Nucleus accumbens (tissue), 56 donors: ENCODE data around the gene CDH13.

Experiments used
- DNase-seq, 56 donors: peaks; one replicate each; lab custom pipeline; 2025; lab: John Stamatoyannopoulos, UW

The CDH13 gene

DNA sequence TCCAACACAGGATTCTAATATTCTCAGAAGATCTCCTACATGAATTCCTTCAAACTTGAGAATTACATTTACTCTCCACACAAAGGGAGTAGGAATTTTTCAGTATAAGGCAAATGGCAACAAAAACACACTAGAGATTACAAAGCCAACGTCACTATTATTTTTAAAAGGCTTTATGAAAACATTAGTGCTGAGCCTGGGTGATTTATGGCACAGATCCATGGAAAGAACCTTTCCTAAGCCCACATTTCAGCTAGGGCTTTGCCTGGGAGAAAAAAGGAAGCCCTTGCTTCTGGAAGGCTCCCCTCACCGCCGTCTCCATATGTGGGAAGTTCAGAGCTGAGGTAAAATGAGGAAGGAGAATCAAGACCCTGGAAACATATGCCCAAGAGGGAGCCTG lies 681.6 kb downstream of the CDH13 start:
- DNase-seq = no peak

DNA sequence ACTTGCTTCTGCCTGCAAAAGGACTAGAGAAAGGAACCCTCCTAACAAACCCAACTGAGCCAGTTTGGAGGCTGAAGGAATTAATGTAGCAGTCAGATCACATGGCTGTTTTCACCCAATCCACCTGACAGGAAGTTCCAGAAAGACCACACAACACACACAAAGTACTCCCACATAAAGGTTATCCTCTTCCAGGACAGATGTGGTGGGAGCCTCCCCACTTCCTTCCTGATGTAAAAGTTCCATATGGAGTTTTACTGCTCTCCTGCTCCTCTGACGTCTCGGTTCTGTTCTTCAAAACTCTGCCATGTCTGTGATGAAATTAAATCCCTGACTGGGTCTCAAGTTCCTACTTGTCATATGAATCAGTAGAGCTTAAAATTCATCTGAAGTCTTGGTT lies 684.0 kb downstream of the CDH13 start:
- no peak for DNase-seq

DNA sequence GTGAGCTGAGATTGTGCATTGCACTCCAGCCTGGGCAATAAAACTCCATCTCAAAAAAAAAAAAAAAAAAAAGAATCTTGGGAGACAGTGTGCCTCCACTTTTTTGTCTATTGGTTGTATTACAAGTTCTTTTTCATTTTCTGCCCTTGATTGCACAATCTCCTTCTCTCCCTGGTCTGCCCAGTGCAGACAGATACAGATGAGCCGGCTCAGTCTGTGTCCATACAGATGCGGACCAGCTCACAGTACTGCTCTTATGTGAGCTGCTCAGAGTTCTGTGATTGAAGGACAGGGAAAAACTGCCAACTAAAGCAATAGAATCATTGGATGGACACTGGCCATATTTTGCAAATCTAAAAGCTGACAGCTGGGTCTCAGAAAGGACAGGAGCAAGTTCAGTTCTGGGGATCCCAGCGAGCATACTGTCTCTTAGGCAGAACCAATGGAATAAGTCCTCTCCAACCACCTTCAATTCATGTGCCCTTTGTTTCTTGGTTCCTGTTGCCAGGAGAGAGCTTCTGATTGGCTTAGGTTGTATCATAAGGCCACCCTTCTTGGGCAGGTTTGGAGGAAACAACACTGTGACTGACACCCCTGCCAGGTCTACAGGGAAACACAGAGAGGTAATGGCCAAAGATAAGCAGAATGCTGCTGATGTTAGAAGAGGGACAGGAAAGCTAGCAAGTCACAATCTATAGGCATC lies 685.4 kb downstream of the CDH13 start:
- DNase-seq = peak in 3 of 56 donors; percentile 1 to 11 (median 8)

DNA sequence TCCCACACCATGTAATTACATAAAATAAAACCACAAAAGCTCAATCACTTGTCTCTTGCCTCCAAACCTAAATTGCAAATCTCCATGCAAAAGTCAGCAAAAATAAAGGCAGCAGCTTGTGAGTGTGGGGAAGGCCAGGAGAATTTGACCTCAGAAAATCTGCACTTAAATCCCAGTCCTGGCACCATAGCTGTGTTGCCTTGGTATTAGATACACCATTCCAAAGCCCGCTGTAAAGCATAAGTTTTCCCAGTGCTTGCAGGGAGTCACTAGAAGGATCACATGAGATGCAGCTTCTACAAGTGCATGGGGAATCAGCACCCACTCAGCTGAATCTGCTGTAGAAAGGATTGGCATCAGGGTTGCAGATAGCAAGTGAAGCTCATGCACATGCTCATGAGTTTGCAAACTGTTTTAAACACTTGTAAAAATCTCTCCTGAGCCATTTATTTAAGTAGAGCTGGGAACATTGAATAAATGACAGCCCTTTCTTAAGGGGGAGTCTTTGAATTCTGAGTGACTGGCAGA lies 686.0 kb downstream of the CDH13 start:
- DNase-seq = peak in 7 of 56 donors; percentile 1 to 9 (median 5)

DNA sequence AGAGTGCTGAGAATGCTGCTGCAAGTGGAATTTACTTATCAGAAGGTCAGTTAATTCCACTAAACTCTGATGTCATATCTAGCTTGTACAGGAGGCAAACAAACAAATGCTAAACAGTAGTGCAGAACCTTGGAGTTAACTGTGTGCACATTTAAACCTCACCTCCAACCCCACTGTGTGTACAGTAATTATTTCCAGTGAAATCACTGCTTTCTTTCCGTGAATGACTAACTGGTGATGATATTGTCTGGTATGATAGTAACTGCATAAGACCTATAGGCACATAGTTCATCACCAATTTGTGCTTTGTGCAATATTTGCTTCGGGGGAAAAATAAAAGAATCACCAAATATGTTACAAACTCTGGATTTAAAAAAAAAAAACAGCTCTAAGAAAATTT lies 688.5 kb downstream of the CDH13 start:
- no peak for DNase-seq

DNA sequence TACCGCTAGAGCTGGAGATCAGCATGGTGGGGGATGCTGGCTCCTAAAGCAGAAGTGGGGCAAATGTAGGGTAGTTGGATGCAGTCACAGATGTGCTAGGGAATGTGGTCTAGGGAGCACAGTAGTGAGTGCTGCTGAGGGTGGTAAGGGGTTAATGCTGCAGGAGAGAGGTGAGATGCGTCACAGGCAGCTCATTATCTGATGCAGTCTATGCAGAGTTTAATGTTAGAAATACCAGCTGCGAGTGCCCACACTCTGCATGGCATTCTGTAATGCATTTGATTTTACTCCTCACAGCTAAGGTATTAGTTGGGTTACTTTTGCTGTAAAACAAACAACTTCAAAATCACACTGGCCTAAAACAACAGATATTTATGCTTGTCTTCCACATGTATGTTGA lies 689.7 kb downstream of the CDH13 start:
- DNase-seq = no peak

DNA sequence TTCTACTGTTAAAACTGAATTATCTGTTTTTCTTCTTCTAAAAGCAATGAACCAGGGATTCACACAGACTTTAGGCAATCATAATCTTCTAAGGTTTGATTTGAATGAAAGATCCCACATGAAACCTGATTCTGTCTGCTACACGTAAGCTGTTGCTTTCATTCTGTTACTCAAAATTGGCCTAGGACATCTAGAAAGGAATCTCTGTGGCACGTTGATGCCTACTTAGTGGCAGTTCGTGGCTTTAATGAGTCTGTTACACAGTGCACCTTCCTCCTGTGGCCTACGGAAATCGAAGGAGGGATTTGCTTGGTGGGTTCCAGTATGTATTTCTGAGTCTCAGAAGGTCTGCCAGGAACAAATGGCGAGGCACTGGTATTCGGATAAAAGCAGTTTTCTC lies 691.6 kb downstream of the CDH13 start:
- no peak for DNase-seq

DNA sequence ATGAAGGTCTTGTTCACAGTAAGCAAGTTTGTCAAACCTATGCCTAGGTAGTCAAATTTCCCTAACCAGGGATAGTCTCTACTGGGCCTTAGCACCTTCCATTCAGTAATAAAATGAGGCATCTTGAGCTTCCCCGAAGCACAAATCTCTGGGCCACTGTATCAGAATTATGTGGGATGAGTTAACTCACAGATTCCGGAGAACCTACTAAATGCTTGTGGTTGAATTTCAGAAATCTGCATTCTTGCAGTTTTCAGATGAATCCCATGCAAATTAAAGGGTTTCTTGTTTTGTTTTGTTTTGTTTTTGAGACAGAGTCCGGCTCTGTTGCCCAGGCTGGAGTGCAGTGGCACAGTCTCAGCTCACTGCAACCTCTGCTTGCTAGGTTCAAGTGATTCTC lies 702.2 kb downstream of the CDH13 start:
- DNase-seq = no peak

DNA sequence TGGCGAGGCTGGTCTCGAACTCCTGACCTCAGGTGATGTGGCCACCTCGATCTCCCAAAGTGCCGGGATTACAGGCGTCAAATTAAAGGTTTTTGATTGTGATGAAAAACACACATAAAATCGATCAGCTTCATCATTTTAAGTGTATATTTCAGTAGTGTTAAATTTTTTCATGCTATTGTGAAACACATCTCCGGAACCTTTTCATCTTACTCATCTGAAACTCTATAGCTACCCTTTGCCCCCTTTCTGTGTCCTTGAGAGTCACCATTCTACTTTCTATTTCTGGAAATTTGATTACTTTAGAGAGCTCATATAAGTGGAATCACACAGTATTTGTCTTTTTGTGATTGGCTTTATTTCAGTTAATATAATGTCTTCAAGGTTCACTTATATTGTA lies 702.7 kb downstream of the CDH13 start:
- DNase-seq = no peak

DNA sequence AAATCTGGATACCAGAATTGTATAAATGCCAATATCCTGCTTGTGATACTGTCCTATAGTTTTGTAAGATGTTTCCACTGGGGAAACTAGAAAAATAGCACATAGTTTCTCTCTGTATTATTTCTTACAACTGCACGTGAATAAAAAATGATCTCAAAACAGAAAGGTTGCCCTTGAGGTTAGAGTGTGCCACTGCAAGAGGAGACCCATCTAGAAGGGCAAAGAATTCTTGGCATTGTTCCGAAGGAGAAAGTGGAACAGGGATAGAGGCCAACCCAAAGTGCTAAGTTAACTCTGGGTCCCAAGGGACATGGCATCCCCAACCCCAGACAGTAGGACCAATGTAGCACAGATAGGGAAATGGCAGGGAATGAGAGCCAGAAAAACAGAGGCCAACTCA lies 703.5 kb downstream of the CDH13 start:
- DNase-seq = no peak

DNA sequence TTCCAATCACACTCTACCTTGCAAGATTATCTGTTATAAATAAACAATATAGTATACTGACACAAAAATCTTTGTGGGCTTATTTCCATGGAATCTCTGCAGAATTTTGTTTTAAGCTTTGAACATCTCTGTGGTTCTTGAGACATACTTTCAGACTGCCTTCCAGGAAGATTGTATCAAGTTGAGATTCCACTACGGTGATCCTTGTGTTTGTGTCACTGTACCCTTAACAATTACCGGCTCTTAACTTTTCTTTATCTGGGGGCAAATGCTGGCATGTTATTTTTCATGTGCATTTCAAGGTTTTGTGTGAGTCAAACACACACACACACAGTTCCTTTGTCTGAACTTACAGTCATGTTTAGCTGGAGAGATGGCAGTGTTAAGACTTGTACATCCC lies 708.3 kb downstream of the CDH13 start:
- DNase-seq = no peak

DNA sequence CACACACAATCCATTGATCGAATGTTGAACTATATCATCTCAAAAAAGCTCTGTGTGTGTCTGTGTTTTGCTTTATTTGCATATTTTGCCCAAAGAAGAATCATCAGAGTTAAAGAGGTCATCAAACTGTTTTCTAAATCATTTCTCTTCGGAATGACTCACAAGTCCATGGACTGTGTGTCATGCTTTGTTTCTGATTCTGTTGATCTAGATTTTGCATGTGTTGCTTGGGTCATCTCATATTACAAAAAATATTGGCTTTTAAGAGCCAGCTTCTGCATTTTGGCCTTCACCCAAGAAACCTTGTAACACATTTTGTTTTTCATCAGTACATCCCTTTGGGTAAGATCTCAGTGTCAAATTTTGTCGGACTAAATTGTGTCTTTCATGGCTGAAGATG lies 709.8 kb downstream of the CDH13 start:
- no peak for DNase-seq

DNA sequence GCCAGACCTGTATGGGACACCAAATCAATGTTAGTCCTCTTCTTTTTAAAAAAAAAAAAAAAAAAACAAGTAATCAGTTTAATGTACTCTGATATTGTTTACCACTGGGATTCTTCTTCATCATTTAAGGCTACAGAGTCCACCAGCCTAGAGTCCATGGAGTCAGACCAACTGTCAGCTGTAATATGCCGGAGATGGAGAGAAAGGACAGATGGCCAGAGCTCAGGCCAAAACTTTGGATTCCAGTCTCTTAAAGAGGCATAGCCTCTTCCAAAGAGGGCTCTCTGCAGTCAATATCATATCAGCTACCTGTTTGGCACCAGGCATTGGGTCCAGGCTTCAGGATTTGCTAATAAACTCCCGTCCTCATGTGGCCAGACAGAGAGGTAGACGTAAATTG lies 711.4 kb downstream of the CDH13 start:
- no peak for DNase-seq

DNA sequence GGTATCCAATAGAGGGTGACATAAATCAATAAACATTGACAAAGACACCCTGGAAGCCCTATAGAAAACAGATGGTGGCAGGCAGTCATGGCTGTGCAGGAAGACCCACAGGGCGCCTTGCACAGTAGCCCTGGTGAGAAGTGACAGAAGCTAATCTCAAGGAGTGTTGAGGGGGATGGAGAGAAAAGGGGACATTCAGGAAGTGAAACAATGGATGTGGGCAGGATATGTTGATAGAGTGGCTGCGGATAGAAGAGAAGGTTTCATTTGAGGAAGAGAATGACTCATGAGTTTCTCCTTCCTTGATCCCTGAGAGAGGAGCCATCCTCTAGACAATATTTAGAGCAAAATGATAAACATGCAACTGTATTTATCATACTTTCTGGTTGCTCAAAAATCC lies 712.2 kb downstream of the CDH13 start:
- no peak for DNase-seq

DNA sequence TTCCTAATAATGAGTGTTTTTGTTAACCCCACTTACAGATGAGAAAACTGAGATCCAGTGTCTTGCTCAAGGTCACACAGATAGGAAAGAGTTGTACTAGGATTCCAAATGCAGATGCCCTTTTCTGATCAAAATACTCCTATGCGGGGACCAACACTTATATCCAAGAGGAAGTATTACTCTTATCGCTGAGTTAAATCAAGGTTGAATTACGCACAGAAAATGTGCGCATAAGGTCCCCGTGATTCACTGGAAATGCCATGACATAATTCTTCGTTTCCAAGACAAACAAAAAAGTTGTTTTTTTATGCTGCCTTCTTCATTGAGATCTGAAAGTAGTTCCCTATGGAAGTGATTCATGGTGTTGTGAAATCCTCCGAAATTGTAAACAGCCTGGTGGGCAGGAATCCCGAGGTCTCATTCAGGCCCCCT lies 717.2 kb downstream of the CDH13 start:
- DNase-seq = no peak

DNA sequence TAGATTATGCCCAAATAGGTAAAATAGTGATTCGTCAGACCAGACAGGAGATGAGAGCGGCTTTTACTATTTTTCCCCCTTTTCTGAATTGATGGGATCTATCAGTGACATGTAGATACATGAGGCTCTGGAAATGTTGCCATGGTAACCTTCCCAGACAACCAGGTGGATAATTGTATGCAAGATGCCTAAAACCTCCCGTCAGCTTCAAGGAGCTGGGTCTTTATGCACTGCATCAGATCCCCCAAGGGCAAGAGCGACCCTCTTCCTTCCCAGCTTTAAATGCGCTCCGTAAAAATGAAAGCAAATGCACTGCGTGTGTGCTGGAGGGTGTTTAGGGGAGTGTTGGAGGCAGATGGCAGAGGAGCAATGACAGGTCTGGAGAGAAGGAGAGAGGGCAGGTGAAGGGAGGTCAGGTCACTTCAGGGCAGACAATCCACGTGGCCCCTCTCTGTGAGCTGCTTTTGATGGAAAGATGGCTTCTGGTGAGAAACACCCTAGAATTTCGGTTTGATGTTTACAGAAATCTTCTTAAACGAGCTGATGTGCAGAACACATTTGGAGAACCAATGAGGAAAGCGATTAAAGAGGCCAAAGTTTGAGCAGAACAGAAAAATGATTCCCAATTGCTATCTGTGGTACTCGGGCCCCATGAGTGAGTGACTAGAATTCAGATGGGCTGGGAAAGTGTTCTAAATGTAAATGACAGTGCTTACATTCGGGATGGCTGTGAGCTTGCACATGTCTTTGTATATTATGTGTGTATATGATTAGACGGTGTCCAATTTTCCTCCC lies 719.3 kb downstream of the CDH13 start:
- DNase-seq = peak in 5 of 56 donors; percentile 8 to 29 (median 10)

DNA sequence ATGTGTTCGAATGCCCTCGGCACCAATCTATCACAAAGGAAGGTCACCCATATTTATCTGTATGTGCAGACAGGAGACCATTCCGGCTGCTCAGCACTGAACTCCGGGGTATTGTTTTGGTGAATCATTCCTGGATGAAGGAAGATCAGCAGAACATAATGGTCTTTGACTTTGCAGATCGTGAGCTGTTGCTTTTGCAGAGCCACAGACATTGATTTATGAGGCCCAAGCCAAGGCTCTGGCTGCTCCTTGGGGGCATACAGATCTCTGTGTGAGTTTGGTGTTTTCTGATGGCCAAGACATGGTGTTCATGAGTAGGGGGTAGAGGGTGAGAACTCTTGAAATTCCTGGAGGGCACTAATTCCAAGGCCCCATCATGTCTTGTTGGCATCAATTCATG lies 722.2 kb downstream of the CDH13 start:
- no peak for DNase-seq

DNA sequence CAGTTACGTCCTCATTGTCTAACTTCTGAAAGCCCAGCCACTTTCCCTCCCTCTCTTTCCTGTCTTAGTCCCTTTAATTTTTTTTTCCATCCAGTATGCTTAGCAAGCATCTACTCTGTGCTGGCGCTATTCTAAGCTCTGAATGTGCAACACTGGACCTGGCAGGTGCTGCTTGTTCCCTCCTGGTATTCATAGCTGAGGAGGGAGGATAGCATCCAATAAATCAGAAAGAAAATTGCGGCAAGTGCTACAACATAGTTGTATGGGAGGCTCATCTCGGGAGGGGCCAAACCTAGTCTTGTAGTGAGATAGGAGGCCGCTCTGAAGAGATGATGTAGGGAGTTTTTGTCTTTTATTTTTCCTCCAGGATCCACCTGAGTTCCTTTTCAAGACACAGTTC lies 723.7 kb downstream of the CDH13 start:
- no peak for DNase-seq

DNA sequence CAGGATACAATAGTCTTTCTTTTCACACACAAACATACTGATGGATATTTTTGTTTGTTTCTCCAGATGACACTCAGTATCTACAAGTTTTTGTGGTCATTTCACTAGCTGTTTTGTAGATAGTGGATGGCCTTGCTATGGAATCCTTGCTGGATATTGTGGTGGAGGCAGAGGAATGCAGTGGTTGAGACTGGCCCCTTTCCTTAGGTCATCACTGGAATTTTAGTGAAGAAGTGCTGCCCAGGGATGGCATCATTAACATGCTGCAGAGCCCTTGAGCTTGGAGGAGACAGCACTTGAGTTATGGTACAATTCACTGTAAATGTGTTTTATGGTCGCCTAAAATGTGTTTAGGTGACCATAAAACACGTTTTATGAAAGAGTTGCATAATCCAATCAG lies 725.1 kb downstream of the CDH13 start:
- no peak for DNase-seq

DNA sequence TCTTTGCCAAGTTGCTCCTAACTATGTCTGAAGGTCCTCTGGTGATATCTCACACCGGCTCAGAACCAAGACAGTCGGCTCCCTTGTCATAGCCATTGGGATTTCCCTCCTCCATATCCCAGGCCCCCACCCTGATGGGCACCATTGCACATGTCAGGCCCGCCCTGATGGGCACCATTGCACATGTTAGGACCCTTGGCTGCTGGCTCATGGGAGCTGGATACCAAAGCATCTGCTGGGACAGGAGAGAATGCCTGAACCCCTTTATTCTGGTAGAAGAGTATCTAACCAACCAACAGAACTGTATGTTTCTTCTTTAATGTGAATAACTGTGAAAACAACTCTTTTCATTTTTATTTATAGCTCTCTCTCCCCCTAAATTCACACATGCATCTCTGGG lies 726.5 kb downstream of the CDH13 start:
- DNase-seq = no peak

DNA sequence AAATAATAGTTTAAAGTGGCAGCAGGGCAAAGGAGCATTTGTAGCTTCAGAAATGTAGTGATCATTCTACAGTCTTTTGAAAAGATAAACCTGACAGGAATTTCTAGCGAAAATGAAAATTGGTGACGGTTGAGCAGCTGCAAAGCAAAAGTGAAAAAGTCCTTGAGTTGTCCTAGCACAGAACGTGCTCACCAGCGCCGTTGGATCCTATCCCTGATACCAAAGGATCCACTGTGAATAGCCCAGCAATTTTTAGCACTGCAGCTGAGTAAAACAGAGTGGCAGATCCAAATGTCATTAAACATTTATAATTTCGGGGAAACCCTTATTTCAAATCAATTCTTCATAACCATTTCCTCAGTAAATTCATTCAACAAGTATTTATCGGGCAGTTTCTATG lies 727.2 kb downstream of the CDH13 start:
- no peak for DNase-seq
